DMS153 treated with DMSO at 0.1 percent for 48 hours (cell line): ENCODE data around the gene ZNF236.

ENCODE experiments used
- DNase-seq: peaks from one replicate; lab custom pipeline; 2025; ENCODE audit not compliant: unreplicated experiment; lab: John Stamatoyannopoulos, UW

Gene ZNF236

DNA sequence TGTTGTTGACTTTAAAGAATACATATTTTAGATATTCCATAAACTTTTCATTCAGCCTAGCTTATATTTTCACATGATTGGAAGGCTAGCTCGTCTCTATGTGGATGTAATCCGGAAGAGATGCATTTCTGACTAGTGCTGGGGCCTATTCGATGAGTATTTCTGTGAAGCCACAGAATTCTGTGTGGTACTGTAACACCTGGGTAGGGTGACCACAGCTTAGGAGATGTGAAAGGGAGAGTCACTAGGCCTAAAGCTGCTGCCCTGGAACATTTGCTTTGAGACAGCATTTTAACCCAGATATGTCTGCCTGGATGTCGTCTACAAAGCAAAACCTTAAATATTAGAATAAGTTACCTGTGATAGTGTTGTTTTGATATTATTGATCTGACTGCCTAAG lies 83.5 kb downstream of the ZNF236 start:
- no peak for DNase-seq

GRCh38 chr18:76908277-76908676 lies 85.9 kb downstream of the ZNF236 start:
- DNase-seq: no peak

DNA sequence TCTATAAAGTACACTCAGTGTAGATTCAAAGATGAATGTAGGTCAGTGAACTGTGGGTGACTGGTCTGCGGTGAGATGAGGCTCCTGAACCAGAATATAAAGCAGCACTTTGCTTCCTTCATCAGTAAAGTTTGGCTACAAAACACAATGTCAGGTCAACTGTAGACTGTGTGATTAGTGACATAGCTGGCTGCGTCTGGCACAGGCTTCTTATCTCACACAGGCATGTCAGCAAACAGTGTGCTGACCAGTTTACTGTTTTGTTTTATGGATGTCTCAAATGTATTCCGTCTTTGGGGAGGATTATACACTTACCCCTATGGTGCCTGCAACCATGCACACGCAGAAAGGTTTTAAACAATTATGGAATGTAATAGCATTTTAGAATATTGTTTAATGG lies 87.1 kb downstream of the ZNF236 start:
- DNase-seq: no peak

DNA sequence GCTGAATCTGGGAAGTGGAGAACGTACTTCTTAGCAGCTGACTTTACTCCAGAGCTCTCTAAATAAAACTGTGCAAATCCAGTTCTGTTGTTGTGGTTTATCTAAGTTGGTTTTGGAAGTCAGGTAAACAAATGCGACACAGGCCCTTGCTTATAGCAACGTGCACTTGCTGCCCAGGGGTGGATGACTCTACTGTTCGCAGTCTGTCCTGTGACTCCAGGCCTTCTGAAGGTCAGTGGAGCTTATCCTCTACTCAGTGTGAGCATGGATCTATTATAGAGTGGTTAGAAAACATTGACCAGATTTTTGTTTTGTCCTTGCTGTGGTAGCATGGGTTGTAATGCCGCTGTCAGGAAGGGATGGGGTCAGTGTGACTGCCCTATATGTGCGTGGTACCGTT lies 89.1 kb downstream of the ZNF236 start:
- no peak for DNase-seq

DNA sequence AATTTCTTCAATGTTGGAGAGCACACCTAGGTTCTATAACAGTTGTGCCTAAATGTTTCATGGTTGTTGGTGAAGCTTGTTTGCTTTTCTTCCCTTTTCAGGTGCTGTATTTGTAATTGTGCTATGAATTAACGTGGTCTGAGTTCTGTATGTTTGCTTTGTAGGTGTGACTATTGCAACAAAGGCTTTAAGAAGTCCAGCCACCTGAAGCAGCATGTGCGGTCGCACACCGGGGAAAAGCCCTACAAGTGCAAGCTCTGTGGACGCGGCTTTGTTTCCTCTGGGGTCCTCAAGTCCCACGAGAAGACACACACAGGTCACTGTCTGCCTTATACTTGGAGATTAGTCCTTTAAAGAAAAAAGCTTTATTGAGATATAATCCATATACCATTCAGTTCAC lies 91.2 kb downstream of the ZNF236 start:
- peak; percentile 70 for DNase-seq

DNA sequence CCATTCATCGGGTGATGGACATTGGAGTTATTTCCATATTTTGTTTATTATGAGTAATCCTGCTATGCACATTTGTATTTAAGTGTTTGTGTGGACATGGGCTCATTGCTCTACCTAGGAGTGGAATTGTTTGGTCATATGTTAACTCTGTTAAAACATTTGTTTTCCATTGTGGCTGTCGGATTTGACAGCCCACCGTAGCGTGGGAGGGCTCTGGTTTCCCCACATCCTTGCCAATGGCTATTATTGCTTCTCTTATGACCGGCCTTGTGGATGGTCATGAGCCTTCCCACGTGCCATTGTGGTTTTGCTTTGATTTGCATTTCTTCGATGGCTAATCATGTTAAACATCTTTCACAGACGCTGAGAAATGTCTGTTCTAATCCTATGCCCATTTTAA lies 92.0 kb downstream of the ZNF236 start:
- DNase-seq: no peak

DNA sequence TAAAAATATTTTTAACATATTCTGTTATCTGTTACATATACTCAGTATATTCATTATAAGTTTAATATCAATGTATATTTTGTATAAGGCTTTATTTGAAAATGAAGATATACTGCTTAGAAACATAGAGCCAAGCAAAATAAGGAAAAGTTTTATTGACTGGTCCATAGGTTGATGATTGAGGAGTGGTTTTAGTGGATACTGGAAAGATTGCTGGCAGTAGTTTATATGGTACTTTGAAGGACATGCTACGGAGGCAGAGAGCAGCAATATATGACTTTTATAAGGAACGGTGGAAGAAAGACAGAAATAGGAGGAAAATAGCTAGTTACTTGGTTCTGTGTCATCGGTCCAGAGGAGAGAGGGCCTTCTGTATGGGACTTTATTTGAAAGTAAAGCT lies 92.4 kb downstream of the ZNF236 start:
- no peak for DNase-seq

GRCh38 chr18:76915456-76915855 lies 93.1 kb downstream of the ZNF236 start:
- DNase-seq: no peak

DNA sequence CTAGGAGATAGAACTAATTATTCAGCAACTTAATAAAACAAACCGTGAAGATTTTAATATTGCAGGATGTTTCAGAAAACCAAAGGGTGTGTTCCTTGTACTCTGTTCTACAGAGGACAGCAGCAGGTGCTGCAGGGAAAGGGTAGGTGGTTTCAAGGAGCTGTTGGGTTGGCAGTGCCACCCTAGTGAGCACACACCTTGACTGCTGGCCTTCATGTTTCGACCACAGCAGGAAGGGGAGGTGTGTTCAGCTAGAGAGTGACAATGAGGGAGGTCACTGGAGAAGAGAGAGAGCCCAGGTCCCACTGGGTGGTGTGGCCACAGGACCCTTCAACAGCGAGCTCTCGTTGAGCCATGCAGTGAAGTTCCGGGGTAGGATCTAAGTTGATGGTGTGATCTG lies 98.6 kb downstream of the ZNF236 start:
- no peak for DNase-seq

- peak; percentile 73 for DNase-seq
Measured at GRCh38 chr18:76922107-76922506, 99.8 kb downstream of the ZNF236 start.

GRCh38 chr18:76923485-76924085 lies 101.2 kb downstream of the ZNF236 start:
- no peak for DNase-seq

- no peak for DNase-seq
Measured at GRCh38 chr18:76925501-76925900, 103.1 kb downstream of the ZNF236 start.

DNA sequence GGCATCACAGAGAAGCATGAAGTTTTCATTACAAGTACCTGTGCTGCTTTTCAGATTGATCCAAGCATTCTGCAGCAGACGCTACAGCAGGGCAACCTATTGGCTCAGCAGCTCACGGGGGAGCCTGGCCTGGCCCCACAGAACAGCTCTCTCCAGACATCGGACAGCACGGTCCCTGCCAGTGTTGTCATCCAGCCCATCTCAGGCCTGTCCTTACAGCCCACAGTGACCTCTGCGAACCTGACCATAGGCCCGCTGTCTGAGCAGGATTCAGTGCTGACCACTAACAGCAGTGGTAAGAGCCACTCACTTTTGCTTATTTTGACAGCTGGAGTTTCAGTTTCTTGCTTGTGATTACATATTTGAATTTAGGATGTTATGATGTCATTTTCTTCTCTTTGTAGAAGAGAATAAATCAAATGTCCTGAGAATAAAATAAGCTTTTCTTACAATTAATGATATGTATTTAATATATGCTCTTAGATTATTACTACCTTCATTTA lies 104.9 kb downstream of the ZNF236 start:
- DNase-seq: no peak

DNA sequence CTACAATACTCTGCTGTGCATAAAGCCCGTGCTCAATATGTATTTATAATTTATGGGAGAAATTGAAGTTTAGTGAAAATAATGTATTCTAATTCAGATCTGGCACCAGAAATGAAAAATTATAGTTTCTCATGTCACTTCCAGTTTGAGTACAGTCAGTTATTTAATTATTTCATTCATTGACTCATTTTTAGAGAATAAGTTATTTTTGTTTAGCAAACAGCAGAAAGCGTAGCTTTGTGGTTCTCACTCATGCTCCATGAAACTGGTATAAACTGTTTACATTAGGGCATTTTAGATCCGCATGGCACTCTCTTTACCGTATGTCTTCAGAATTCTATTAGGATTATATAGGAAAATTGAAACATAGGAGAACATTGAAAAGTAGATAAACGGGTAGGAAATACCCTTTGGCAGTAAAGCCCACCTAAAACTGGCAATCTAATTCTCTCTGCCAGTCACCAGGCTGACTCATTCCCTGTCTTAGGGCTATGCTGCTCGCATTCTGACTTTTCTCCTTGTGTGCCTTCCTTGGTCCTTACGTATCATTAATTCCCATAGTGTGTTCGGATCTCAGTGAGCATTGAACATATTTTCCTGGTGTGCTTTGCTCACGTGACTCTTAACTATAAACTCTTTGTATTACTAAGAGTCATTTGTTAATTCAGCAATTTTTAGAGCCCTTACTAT lies 106.0 kb downstream of the ZNF236 start:
- no peak for DNase-seq

DNA sequence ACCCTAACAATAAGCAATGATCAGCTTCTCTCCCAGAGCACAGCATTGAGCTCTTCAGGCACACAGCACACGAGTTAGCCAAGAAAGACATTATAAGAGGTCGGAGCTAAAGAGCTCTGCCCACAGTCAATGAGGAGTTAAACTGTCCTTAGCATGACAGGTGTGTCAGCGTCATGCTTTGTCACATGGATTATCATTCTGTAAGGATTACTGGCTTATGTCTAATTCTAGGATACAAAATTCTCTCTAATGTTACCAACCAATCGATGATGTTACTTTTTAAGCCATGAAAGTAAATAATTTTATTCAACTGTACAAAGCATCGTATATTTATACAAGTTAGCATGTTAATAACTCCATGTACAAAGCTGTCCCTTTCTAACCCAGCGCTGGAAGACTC lies 108.8 kb downstream of the ZNF236 start:
- no peak for DNase-seq

- DNase-seq: no peak
Measured at GRCh38 chr18:76932026-76932819, 109.9 kb downstream of the ZNF236 start.

DNA sequence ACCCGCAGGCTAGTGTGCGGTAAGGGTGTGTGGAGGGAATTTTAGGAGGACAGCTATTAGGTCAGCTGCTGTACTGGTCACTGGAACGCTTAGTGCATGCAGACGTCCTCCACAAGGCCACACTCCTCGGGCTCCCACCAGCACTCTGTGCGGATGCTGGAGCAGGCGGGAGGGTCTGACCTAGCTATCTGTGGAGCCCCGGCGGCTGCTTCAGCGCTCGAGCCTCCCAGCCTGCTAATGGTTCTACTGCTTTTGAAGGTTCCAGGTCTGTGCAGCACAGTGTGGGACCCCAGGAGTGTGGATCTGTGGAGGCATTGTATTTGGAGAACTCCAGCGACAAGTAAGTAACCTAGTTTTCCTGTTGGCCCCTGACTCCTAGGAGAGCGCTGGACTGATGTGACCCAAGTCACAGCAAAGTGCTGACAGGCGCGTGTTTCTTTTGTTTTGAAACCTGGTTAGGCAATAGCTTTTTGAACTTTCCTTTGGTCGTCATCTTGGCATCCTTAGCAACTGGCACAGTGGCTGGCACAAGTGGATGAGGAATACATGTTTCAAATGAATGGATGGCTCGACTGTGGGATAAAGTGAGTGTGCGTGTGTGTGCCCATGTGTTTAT lies 113.5 kb downstream of the ZNF236 start:
- DNase-seq: no peak

DNA sequence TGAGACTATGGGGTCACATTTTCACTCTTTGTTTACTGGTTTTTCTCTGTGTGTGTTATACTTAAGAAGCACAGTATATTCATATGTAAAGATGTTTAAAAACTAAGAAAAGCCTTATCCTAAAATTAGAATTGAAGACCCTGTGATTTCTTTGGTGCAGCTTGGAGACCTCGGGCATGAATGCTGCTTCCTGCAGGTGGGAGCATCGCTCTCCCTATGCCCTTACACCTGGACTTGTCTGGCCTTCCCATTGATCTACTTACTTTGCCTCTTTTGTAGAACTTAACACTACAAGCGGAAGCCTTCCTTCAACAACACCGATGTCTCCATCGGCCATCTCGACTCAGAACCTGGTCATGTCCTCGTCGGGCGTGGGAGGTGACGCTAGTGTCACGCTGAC lies 114.5 kb downstream of the ZNF236 start:
- no peak for DNase-seq

- DNase-seq: no peak
Measured at GRCh38 chr18:76937597-76937996, 115.2 kb downstream of the ZNF236 start.

DNA sequence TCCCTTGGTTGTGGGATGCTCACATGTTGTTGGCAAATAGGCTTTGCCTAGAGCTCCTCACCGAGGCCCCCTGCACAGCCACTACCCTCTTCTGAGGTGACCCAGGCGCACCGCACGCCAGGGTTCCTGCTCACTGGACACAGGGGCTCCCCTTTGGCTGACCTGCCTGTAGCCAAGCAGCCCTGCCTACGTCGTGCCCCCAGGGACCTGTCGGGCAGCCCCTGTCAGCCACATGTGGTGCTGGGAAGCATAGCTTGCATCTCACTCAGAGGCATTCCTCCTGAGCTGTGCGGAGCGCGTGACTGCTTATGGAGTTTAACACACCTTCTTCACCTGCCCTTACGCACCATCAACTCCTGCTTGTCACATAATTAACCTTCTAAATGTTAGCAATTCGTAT lies 116.3 kb downstream of the ZNF236 start:
- DNase-seq: no peak

DNA sequence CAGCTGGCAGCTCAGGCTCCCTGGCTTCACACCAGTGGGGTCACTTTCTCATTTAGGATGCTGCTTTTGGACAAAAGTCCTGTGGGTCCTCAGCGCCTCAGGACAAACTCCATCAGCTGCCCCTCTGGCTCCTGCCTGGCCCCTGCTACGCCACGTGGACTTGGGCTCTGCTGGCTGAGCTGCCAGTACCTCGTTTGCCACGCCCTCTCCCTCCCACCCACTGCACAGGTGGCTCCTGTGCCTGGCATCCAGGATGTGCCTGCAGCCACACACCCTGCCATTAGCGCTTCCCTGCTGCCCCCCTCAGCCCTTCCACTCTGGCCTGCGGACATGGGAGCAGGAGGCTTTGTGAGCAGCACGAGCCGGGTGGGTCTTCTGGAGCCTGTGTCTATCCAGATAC lies 118.9 kb downstream of the ZNF236 start:
- no peak for DNase-seq
